GM12892 (cell line): ENCODE results near the gene NIPSNAP2.

Experiments
- POLR2A ChIP-seq: IDR thresholded peaks from 2 replicates; pipeline ENCODE4 v1.6.1; 2011; ENCODE audit warnings: low read depth, low read length, control low read depth
- POLR2AphosphoS5 ChIP-seq: IDR thresholded peaks from 2 replicates; pipeline ENCODE4 v1.6.1; 2011; ENCODE audit warnings: low read depth, low read length, control low read depth
- TAF1 ChIP-seq: IDR thresholded peaks from 2 replicates; pipeline ENCODE4 v1.6.1; 2011; ENCODE audit warnings: low read depth, mild to moderate bottlenecking, control low read depth, low read length, borderline replicate concordance

DNA sequence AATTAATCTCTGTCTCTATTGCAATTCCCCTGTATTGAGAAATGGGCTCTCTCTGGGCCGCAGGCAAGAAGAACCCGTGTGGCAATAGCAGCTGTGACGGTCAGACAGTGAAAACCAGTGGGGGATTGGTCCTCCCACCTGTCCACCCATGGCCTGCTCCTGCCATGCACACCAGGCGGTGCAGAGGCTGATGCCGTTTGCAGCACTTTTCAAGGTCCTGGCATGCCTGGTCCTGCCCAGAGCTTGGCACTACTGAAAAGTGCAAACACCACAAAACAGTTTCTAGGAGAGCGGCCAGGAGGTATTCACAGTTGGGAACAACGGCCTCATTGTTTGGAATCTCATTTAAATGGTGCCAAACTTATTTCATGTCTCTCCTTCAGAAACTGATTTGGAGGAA is 45.3 kb downstream of the NIPSNAP2 start:
- TF ChIP-seq POLR2AphosphoS5, result no peak
- no peak for TF ChIP-seq POLR2A
- TF ChIP-seq TAF1, result no peak
